Right lobe of liver (tissue), 6 donors: ENCODE measurements around the gene PCNX1. TPM values are rescaled to one million over a fixed set of nuclear protein-coding genes. Genes with fewer than 3 reads are reported as not detected.

ENCODE experiments used
- ATAC-seq, 4 donors: fragments of 200-7000 bp; cut with Tn5 transposase; one replicate each; pipeline ENCODE4 v1.9.1; 2020; ENCODE audit warnings: mild to moderate bottlenecking in 4 of 4, moderate library complexity in 4 of 4
- DNase-seq, 3 donors: peaks; one replicate each; pipeline ENCODE4 v3.0.0-alpha.2; 2020
- H3K27ac ChIP-seq, 3 donors: fragments of 200-600 bp; one replicate each; pipeline ENCODE4 v1.8.0; 2022
- H3K27me3 ChIP-seq, 2 donors: fragments of 200-600 bp; one replicate each; pipeline ENCODE4 v1.8.0; 2022
- H3K36me3 ChIP-seq, 4 donors: fragments of 200-600 bp; sonication (generic) in 1 of 4; one replicate each; pipeline versions ENCODE4 v1.5.1 to v1.8.0; 2017 to 2022; ENCODE audit warnings: control low read depth in 1 of 4
- H3K4me1 ChIP-seq, 4 donors: fragments of 200-600 bp; sonication (generic) in 1 of 4; one replicate each; pipeline versions ENCODE4 v1.5.1 to v1.8.0; 2017 to 2022; ENCODE audit warnings: control low read depth in 1 of 4
- H3K4me3 ChIP-seq, 3 donors: fragments of 200-600 bp; one replicate each; pipeline ENCODE4 v1.8.0; 2022
- H3K9me3 ChIP-seq, 4 donors: fragments of 200-600 bp; sonication (generic) in 1 of 4; one replicate each; pipeline versions ENCODE4 v1.5.1 to v1.8.0; 2017 to 2022; ENCODE audit warnings: control low read depth in 1 of 4
- CTCF ChIP-seq, 4 donors: fragments of 200-600 bp in 3 of 4; fragments of 450-650 bp in 1 of 4; IDR thresholded peaks; one replicate each; pipeline versions ENCODE4 v1.5.1 to v1.8.0; 2016 to 2022; ENCODE audit warnings: antibody characterized with exemption in 4 of 4, mild to moderate bottlenecking in 2 of 4
- POLR2A ChIP-seq: fragments of 450-650 bp; IDR thresholded peaks from one replicate; pipeline ENCODE4 v1.6.1; 2017; ENCODE audit warnings: antibody characterized with exemption, mild to moderate bottlenecking
- WGBS: methylation state at CpG from one replicate; pipeline ENCODE4 v1.1.6; 2018; ENCODE audit warnings: low coverage, low lambda C conversion rate; ENCODE audit not compliant: insufficient coverage; ENCODE audit errors: missing lambda C conversion rate; 5-methylcytosine and 5-hydroxymethylcytosine counted together
- intact Hi-C, 2 donors: fragments of 100-400 bp; cut with DNase I; formaldehyde crosslinking; loops; one replicate each; pipeline versions ENCODE4 v1.11.2 to v1.14.1; 2022
- total RNA-seq, 6 experiments: library from RNA; depleted of rRNA in 2 of 6; stranded (reverse); fragments of >200 nt in 2 of 6; fragmentation: NEBNext Ultra II Directional in 3 of 6; extraction: Animal tissue kit (Norgen Biotek cat#: 25700) in 3 of 6; gene quantifications; one replicate each; pipeline versions ENCODE4 v1.1.0 to v1.2.4, GENCODE V29; 2016 to 2023
- donor health status: DM: no; HTN: yes; CAD: no.
- donor health status: DM: no; HTN: no; CAD: no.
- donor health status: DM: no; HTN: no; CAD: no.
- donor health status: DM: no; HTN: yes; CAD: no.
- donor health status: DM: no; HTN: yes; CAD: no.

The PCNX1 gene
- total RNA-seq, 6 experiments from 2014 or later: 25.4 to 33.2 (median 29.3) TPM

- Histone ChIP-seq H3K36me3 (no peaks in the 10 kb centered on the region), H3K9me3 (no peaks in the 10 kb centered on the region), H3K27me3 (no peaks in the 10 kb centered on the region), H3K27ac (no peak overlapping the region), H3K4me3 (no peak overlapping the region), H3K4me1 (no peaks in the 10 kb centered on the region)
- DNase-seq (no peak), ATAC-seq (no peak)
- intact Hi-C loops: no loop called here
- TF ChIP-seq CTCF (IDR thresholded peaks at IDR 0.05) (no peak), POLR2A (no peak)
- WGBS: 80% methylated on average over 5 of the region's 5 CpGs
These were observed 13.4 kb upstream of the PCNX1 start for GRCh38 chr14:70893858-70894291.

GRCh38 chr14:70894868-70895267 is 12.4 kb upstream of the PCNX1 start:
- TF ChIP-seq CTCF (IDR thresholded peaks at IDR 0.05) (no peak), POLR2A (no peak)
- Histone ChIP-seq H3K4me3 (no peak overlapping the region), H3K4me1 (no peaks in the 10 kb centered on the region), H3K9me3 (no peaks in the 10 kb centered on the region), H3K36me3 (no peaks in the 10 kb centered on the region), H3K27me3 (no peaks in the 10 kb centered on the region), H3K27ac (no peak overlapping the region)
- WGBS: 65% methylated on average over 2 of the region's 2 CpGs
- ATAC-seq (no peak), DNase-seq (no peak)
- intact Hi-C loops: no loop called here

GRCh38 chr14:70896317-70896716 is 10.9 kb upstream of the PCNX1 start:
- WGBS: 68% methylated on average over 1 of the region's 1 CpG
- Histone ChIP-seq H3K27ac (no peak overlapping the region), H3K4me1 (no peaks in the 10 kb centered on the region), H3K27me3 (no peaks in the 10 kb centered on the region), H3K36me3 (no peaks in the 10 kb centered on the region), H3K9me3 (no peaks in the 10 kb centered on the region), H3K4me3 (no peak overlapping the region)
- DNase-seq (no peak), ATAC-seq (no peak)
- intact Hi-C loops: no loop called here
- TF ChIP-seq CTCF (IDR thresholded peaks at IDR 0.05) (no peak), POLR2A (no peak)

GRCh38 chr14:70896981-70897380 is 10.3 kb upstream of the PCNX1 start:
- H3K27ac ChIP-seq: no peak overlapping the region
- H3K9me3 ChIP-seq: no peaks in the 10 kb centered on the region
- H3K4me1 ChIP-seq: no peaks in the 10 kb centered on the region
- intact Hi-C loops: no loop called here
- no peaks in the 10 kb centered on the region for H3K27me3 ChIP-seq
- no peaks in the 10 kb centered on the region for H3K36me3 ChIP-seq
- no peak for DNase-seq
- no peak for TF ChIP-seq CTCF (IDR thresholded peaks at IDR 0.05)
- H3K4me3 ChIP-seq: no peak overlapping the region
- no peak for ATAC-seq
- WGBS: 83% methylated on average over 2 of the region's 3 CpGs

GRCh38 chr14:70897464-70897863 is 9.8 kb upstream of the PCNX1 start:
- no peaks in the 10 kb centered on the region for H3K9me3 ChIP-seq
- TF ChIP-seq POLR2A (no peak), CTCF (IDR thresholded peaks at IDR 0.05) (no peak)
- intact Hi-C loops: no loop called here
- no peaks in the 10 kb centered on the region for H3K27me3 ChIP-seq
- 70% methylated on average over 2 of the region's 2 CpGs for WGBS
- no peak for DNase-seq
- H3K4me1 ChIP-seq: no peaks in the 10 kb centered on the region
- no peak overlapping the region for H3K4me3 ChIP-seq
- no peak overlapping the region for H3K27ac ChIP-seq
- ATAC-seq: no peak
- no peaks in the 10 kb centered on the region for H3K36me3 ChIP-seq
